ENCODE data around the gene CFAP61. TPM values are rescaled to one million over a fixed set of nuclear protein-coding genes. Genes with fewer than 3 reads are reported as not detected.
"Not testable (repeated sequence)": the region's sequence is repeated elsewhere in the genome, so short reads cannot be mapped to it uniquely, and the experiment has no call there.

The CFAP61 gene
- total and polyA plus RNA-seq, 3 experiments from 2014 or later = not detected

DNA sequence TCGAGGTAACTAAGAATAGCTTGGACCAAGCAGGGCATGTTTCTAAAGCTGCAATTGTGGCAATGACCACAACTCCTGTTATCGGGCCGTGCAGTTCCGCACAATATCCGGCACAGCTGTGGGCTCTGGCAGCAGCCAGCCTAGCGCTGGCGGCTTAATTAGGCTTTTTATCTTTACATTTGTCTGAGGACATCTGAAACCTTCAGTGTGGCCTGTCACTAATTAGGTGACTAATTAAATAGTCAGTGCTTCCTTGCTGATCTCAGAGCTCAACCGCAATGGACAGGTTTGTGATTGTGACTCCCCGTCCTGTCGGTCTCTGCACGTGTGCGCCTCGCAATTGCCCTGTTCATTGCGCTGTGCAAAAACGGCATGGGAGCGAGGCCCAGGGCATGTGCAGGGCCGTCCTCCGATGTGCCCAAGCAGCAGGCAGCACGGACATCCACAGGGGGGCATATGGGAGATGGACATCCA is 180.7 kb downstream of the CFAP61 start:
- ChIA-PET POLR2A (no interaction called here), CTCF (no interaction called here)
- Histone ChIP-seq H3K4me3 (ENCODE audit: low read length) (no peak overlapping the region), H3K27ac (ENCODE audit: low read depth, low read length) (no peak overlapping the region), H3K9me3 (ENCODE audit: low read length) (no peaks in the 10 kb centered on the region), H3K36me3 (ENCODE audit: insufficient read depth, low read length) (no peaks in the 10 kb centered on the region), H3K4me1 (ENCODE audit: insufficient read depth, low read length) (no peaks in the 10 kb centered on the region), H3K27me3 (ENCODE audit: insufficient read depth, low read length, poor library complexity, severe bottlenecking) (no peaks in the 10 kb centered on the region)
- Mint-ChIP-seq H3K4me1 (peaks cover 0 to 7% (median 0%) of the 10 kb centered on the region in 3 donors), H3K27ac (peak overlapping the region in 1 of 8 donors; percentile 52), H3K36me3 (peaks cover 0 to 2% (median 0%) of the 10 kb centered on the region in 3 donors), H3K4me3 (no peak overlapping the region), H3K27me3 (peaks cover 6% of the 10 kb centered on the region in 2 donors), H3K9me3 (peaks cover 0 to under 1% (median 0%) of the 10 kb centered on the region in 5 donors)
- DNase-seq = no peak

DNA sequence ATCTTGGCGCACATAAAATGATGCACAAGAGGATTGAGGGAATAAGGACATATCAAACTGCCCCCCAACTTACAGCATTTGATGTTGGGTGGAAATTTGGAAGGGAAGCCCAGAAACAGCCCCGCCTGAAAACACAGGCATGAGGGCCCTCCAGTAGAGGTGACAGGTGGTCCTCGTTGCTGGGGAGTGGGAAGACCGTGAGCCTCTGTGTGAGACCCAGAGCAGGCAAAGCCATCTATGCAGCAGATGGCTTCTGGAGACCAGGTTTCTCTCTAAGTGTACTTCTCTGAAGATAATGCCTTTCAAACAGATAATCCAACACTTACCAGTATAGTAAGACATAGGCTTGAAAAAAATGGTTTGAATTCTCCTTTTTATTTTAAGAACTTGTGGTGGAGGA is 183.3 kb downstream of the CFAP61 start:
- no peak for DNase-seq
- Mint-ChIP-seq H3K4me3 (no peak overlapping the region), H3K36me3 (no peaks in the 10 kb centered on the region), H3K27me3 (peaks cover 9 to 10% of the 10 kb centered on the region in 2 donors), H3K27ac (no peak overlapping the region), H3K9me3 (no peaks in the 10 kb centered on the region), H3K4me1 (peaks cover 0 to 7% (median 0%) of the 10 kb centered on the region in 3 donors)
- Histone ChIP-seq H3K4me1 (ENCODE audit: insufficient read depth, low read length) (no peaks in the 10 kb centered on the region), H3K4me3 (ENCODE audit: low read length) (no peak overlapping the region), H3K27ac (ENCODE audit: low read depth, low read length) (no peak overlapping the region), H3K27me3 (ENCODE audit: insufficient read depth, low read length, poor library complexity, severe bottlenecking) (no peaks in the 10 kb centered on the region), H3K9me3 (ENCODE audit: low read length) (no peaks in the 10 kb centered on the region), H3K36me3 (ENCODE audit: insufficient read depth, low read length) (no peaks in the 10 kb centered on the region)
- ChIA-PET POLR2A (no interaction called here), CTCF (no interaction called here)

DNA sequence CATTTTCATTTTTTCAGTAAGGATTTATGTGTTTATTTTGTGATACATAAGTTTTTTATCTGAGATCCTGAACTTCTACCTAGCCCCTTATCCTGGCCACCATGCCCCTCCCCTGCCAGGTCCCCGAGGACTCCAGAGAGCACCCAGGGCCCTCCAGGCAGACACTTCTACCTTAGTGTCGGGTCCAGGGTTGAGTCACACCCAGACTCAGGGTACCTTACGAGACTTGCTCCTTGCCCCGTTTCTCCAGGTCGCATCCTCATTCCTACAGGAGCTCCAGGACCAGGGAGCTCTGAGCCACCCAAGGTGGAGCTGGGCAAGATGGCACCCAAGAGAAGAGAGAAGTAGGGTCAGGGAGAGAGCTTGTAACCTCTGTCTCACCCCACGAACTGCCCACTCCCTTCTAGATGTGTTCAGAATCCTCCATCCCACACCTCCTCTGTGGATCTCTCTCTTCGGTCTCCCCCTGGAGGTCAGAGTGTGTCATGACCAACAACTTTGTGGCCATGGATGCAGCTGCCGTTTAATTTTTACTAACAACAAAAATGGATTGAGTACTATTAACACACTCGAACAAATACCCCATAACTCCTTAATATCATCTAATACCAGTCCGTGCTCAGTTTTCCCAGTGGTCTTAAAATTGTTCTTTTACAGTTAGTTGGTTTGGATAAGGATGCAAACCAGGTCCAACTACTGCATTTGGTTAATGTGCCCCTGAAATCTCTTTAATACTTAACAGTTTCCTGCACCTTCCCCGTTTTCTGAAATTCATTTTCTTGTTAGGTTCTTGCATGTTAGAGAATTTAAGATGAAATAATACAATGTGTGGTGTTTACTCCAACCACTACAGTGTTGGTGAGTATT is 185.0 kb downstream of the CFAP61 start:
- Mint-ChIP-seq H3K27me3 (peaks cover 4 to 5% of the 10 kb centered on the region in 2 donors), H3K4me1 (peaks cover 0 to 7% (median 0%) of the 10 kb centered on the region in 3 donors)

DNA sequence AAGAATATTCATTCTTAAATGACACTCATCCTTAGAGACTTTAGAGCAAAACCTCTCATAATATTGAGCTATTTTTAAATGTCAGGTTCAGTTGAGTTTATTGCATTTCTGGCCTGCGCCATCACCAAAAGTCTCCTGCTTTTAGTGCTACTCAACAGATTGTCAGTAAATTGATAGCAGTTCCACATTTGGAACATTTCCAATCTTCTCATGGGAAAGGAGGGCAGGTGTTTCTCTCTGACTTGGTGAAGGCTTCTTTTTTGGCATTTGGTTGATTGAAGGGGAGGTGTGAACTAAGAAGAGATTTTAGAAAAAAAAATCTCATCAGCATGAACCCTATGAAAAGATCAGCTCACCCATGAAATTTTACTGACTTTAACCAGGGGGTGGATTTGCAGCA is 189.6 kb downstream of the CFAP61 start:
- H3K4me1 ChIP-seq (ENCODE audit: insufficient read depth, low read length) = no peaks in the 10 kb centered on the region
- H3K27ac ChIP-seq (ENCODE audit: low read depth, low read length) = no peak overlapping the region
- H3K27me3 Mint-ChIP-seq = peaks cover 11 to 12% of the 10 kb centered on the region in 2 donors
- peaks cover 0 to 7% (median 0%) of the 10 kb centered on the region in 3 donors for H3K4me1 Mint-ChIP-seq
- peaks cover 0 to 4% (median 3%) of the 10 kb centered on the region in 5 donors for H3K9me3 Mint-ChIP-seq
- no peak overlapping the region for H3K4me3 ChIP-seq (ENCODE audit: low read length)
- H3K4me3 Mint-ChIP-seq = no peak overlapping the region
- ChIA-PET CTCF (no interaction called here), POLR2A (no interaction called here)
- no peaks in the 10 kb centered on the region for H3K36me3 ChIP-seq (ENCODE audit: insufficient read depth, low read length)
- DNase-seq = no peak
- H3K27ac Mint-ChIP-seq = no peak overlapping the region
- H3K27me3 ChIP-seq (ENCODE audit: insufficient read depth, low read length, poor library complexity, severe bottlenecking) = no peaks in the 10 kb centered on the region
- H3K36me3 Mint-ChIP-seq = peaks cover 0 to 4% (median 0%) of the 10 kb centered on the region in 3 donors
- no peaks in the 10 kb centered on the region for H3K9me3 ChIP-seq (ENCODE audit: low read length)

More for the DNA sequence above, 185.0 kb downstream of the CFAP61 start:
- ChIA-PET CTCF (interaction anchor here (0.6 to 1.1 kb wide), 2 partner anchors 23 to 153 kb away, joined by 3 to 5 read pairs; no protein-coding TSS in a partner anchor), POLR2A (no interaction called here)
- H3K4me3 Mint-ChIP-seq = no peak overlapping the region
- H3K27me3 ChIP-seq (ENCODE audit: insufficient read depth, low read length, poor library complexity, severe bottlenecking) = no peaks in the 10 kb centered on the region
- no peak overlapping the region for H3K27ac Mint-ChIP-seq
- no peaks in the 10 kb centered on the region for H3K9me3 ChIP-seq (ENCODE audit: low read length)
- H3K27ac ChIP-seq (ENCODE audit: low read depth, low read length) = no peak overlapping the region
- no peaks in the 10 kb centered on the region for H3K9me3 Mint-ChIP-seq
- no peaks in the 10 kb centered on the region for H3K36me3 Mint-ChIP-seq
- no peaks in the 10 kb centered on the region for H3K36me3 ChIP-seq (ENCODE audit: insufficient read depth, low read length)
- no peaks in the 10 kb centered on the region for H3K4me1 ChIP-seq (ENCODE audit: insufficient read depth, low read length)
- DNase-seq = peak in 2 of 5 donors; percentile 4 to 20
- H3K4me3 ChIP-seq (ENCODE audit: low read length) = no peak overlapping the region

DNA sequence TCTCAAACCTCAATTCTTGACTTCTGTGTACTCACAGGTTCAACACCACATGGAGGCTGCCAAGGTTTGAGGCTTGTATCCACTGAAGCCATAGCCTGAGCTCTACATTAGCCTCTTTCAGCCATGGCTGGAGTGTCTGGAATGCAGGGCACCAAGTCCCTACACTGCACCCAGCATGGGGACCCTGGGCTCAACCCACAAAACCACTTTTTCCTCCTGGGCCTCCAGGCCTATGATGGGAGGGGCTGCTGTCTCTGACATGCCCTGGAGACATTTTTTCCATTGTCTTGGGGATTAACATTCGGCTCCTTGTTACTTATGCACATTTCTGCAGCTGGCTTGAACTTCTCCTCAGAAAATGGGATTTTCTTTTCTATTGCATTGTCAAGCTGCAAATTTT is 192.1 kb downstream of the CFAP61 start:
- CTCF ChIA-PET; H3K36me3 ChIP-seq (ENCODE audit: insufficient read depth, low read length); H3K27ac Mint-ChIP-seq; H3K4me1 Mint-ChIP-seq; H3K27ac ChIP-seq (ENCODE audit: low read depth, low read length); H3K4me3 ChIP-seq (ENCODE audit: low read length); H3K4me3 Mint-ChIP-seq; H3K36me3 Mint-ChIP-seq; POLR2A ChIA-PET; H3K9me3 Mint-ChIP-seq; H3K27me3 ChIP-seq (ENCODE audit: insufficient read depth, low read length, poor library complexity, severe bottlenecking); H3K4me1 ChIP-seq (ENCODE audit: insufficient read depth, low read length); DNase-seq; H3K9me3 ChIP-seq (ENCODE audit: low read length): not testable (repeated sequence)
- H3K27me3 Mint-ChIP-seq = peaks cover 11 to 21% of the 10 kb centered on the region in 2 donors

DNA sequence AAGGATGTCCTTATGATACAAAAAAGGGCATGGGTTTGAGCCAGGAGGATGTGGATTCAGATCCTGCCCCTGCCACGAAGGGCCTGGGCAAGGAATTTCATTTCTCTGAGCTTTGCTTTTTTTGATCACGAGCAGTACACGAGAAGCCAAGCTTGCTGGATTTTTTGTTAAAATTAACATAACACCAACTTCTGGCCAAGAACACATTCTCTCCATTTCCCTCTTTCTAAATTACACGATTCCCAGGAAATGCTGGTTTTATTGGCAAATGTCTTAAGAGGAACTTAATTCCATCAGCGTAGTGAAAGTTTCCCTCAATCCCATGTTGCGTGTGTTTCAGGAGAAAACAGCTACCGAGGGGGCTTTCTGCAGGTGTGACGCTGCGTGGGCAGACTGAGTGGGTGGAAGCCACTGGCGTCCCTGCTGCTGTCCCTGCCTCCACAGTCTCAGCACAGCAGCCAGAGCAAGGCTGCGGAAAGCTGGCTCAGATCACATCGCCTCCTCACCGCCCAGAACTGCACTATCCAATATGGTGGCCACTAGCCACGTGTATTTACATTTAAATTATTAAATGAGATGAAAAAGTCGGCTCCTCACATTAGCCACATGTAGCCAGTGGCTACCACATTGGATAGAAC is 194.8 kb downstream of the CFAP61 start:
- Histone ChIP-seq H3K27ac (ENCODE audit: low read depth, low read length) (no peak overlapping the region), H3K9me3 (ENCODE audit: low read length) (no peaks in the 10 kb centered on the region), H3K4me3 (ENCODE audit: low read length) (no peak overlapping the region), H3K4me1 (ENCODE audit: insufficient read depth, low read length) (no peaks in the 10 kb centered on the region), H3K36me3 (ENCODE audit: insufficient read depth, low read length) (no peaks in the 10 kb centered on the region), H3K27me3 (ENCODE audit: insufficient read depth, low read length, poor library complexity, severe bottlenecking) (no peaks in the 10 kb centered on the region)
- H3K4me3 Mint-ChIP-seq = no peak overlapping the region
- ChIA-PET POLR2A (no interaction called here), CTCF (no interaction called here)
- no peak for DNase-seq
- H3K27me3 Mint-ChIP-seq = peaks cover 8 to 16% of the 10 kb centered on the region in 2 donors
- peaks cover 0 to 4% (median 3%) of the 10 kb centered on the region in 5 donors for H3K9me3 Mint-ChIP-seq
- H3K4me1 Mint-ChIP-seq = no peaks in the 10 kb centered on the region
- no peak overlapping the region for H3K27ac Mint-ChIP-seq
- H3K36me3 Mint-ChIP-seq = peaks cover 0 to 9% (median 0%) of the 10 kb centered on the region in 3 donors

DNA sequence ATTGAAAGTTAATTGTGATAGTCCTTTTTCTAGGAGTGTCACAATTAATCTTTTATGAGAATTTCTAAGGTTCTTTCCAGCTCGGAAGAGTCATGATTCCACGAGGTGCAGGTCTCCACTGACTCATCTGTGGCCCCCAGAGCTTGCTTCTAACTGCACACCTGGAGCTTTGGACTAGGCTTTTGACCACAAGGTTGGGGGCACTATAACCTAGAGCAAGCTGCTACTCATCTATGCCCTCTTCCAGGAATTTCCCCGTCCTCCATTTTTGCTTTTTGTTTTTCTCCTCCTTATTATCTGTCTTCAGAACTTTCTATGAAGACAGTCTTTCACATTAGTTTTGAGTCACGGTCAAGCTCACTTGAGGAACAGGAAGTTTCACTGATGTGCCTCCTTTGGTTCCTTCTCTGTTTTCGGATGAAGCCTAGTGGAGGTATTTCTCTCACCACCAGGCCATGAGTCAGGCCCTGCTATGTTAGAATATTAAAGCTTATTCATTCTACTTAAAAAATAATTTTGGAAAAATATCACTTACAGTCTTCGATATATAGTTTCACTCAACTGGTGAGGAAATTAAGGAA is 196.4 kb downstream of the CFAP61 start:
- H3K27me3 ChIP-seq (ENCODE audit: insufficient read depth, low read length, poor library complexity, severe bottlenecking) = no peaks in the 10 kb centered on the region
- no peak for DNase-seq
- no peak overlapping the region for H3K4me3 ChIP-seq (ENCODE audit: low read length)
- Mint-ChIP-seq H3K36me3 (peaks cover 0 to 5% (median 0%) of the 10 kb centered on the region in 3 donors), H3K4me3 (no peak overlapping the region), H3K27me3 (peaks cover 8 to 16% of the 10 kb centered on the region in 2 donors), H3K4me1 (no peaks in the 10 kb centered on the region), H3K27ac (no peak overlapping the region), H3K9me3 (peaks cover 0 to 4% (median 2%) of the 10 kb centered on the region in 5 donors)
- H3K27ac ChIP-seq (ENCODE audit: low read depth, low read length) = no peak overlapping the region
- ChIA-PET POLR2A (no interaction called here), CTCF (no interaction called here)
- no peaks in the 10 kb centered on the region for H3K9me3 ChIP-seq (ENCODE audit: low read length)
- no peaks in the 10 kb centered on the region for H3K4me1 ChIP-seq (ENCODE audit: insufficient read depth, low read length)
- no peaks in the 10 kb centered on the region for H3K36me3 ChIP-seq (ENCODE audit: insufficient read depth, low read length)

DNA sequence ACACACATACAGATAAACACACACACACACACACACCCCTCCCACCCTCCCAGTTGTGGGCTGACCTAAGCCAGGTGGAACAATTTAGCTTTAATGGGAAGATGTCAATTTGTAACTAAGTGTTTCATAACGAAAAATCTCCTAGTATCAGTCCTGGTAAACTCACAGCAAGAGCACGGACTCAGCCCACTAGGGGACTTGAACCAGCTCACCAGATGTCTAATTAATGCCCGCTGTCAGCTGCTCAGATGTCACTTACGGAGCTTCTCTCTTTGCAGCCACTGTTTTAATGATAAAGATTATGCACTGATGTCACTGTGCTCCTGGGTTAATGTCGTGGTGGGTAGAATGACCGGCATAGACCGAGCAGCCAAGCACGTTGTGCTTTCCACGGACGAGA is 199.0 kb downstream of the CFAP61 start:
- Mint-ChIP-seq H3K4me1 (no peaks in the 10 kb centered on the region), H3K27ac (no peak overlapping the region), H3K4me3 (no peak overlapping the region), H3K27me3 (peaks cover 8 to 19% of the 10 kb centered on the region in 2 donors), H3K9me3 (no peaks in the 10 kb centered on the region), H3K36me3 (peaks cover 0 to 5% (median 0%) of the 10 kb centered on the region in 3 donors)
- ChIA-PET CTCF (no interaction called here), POLR2A (no interaction called here)
- Histone ChIP-seq H3K36me3 (ENCODE audit: insufficient read depth, low read length) (no peaks in the 10 kb centered on the region), H3K4me1 (ENCODE audit: insufficient read depth, low read length) (no peaks in the 10 kb centered on the region), H3K9me3 (ENCODE audit: low read length) (no peaks in the 10 kb centered on the region), H3K4me3 (ENCODE audit: low read length) (no peak overlapping the region), H3K27me3 (ENCODE audit: insufficient read depth, low read length, poor library complexity, severe bottlenecking) (no peaks in the 10 kb centered on the region), H3K27ac (ENCODE audit: low read depth, low read length) (no peak overlapping the region)
- no peak for DNase-seq
